ENCODE data around the gene NPSR1.
"Not testable (repeated sequence)": the region's sequence is repeated elsewhere in the genome, so short reads cannot be mapped to it uniquely, and the experiment has no call there.

GRCh38 chr7:34874329-34874728 is 216.3 kb downstream of the NPSR1 start:
- not testable (repeated sequence) for TF ChIP-seq POLR2A, POLR2AphosphoS5 (IDR thresholded peaks at IDR 0.05; ENCODE audit: low read depth, low read length)
